ENCODE results near the gene GLMP.

GLMP gene

GRCh38 chr1:156244126-156244525 lies 51.4 kb downstream of the GLMP start:
- TF ChIP-seq TCF12 (IDR thresholded peaks at IDR 0.05; ENCODE audit: low read depth) (no peak), TEAD4 (IDR thresholded peaks at IDR 0.05) (no peak), YY1 (IDR thresholded peaks at IDR 0.05; ENCODE audit: low read depth) (no peak), ZBTB7A (IDR thresholded peaks at IDR 0.05; ENCODE audit: low read depth) (no peak), CEBPB (IDR thresholded peaks at IDR 0.05) (no peak), CREB1 (IDR thresholded peaks at IDR 0.05; ENCODE audit: low read depth) (no peak), FOXM1 (IDR thresholded peaks at IDR 0.05; ENCODE audit: borderline replicate concordance, low read depth) (no peak), RAD21 (IDR thresholded peaks at IDR 0.05; ENCODE audit: low read depth) (no peak), EP300 (IDR thresholded peaks at IDR 0.05; ENCODE audit: borderline replicate concordance) (no peak), TAF1 (IDR thresholded peaks at IDR 0.05; ENCODE audit: low read depth) (no peak), REST (IDR thresholded peaks at IDR 0.05; ENCODE audit: low read depth) (no peak), MAX (IDR thresholded peaks at IDR 0.05) (no peak), EGR1 (IDR thresholded peaks at IDR 0.05) (no peak)

- TF ChIP-seq CEBPB (IDR thresholded peaks at IDR 0.05): no peak
- no peak for TF ChIP-seq ZBTB7A (IDR thresholded peaks at IDR 0.05; ENCODE audit: low read depth)
- no peak for TF ChIP-seq CREB1 (IDR thresholded peaks at IDR 0.05; ENCODE audit: low read depth)
- TF ChIP-seq MAX (IDR thresholded peaks at IDR 0.05): no peak
- no peak for TF ChIP-seq NFIC (IDR thresholded peaks at IDR 0.05)
- no peak for TF ChIP-seq YY1 (IDR thresholded peaks at IDR 0.05; ENCODE audit: low read depth)
- no peak for TF ChIP-seq TAF1 (IDR thresholded peaks at IDR 0.05; ENCODE audit: low read depth)
- TF ChIP-seq EGR1 (IDR thresholded peaks at IDR 0.05): no peak
- no peak for TF ChIP-seq FOXM1 (IDR thresholded peaks at IDR 0.05; ENCODE audit: borderline replicate concordance, low read depth)
Measured at GRCh38 chr1:156242738-156243137, 52.7 kb downstream of the GLMP start.

All from Ishikawa (cell line).